Nephron (organoid): ENCODE data around the gene SSBP1.

Experiments used
- H3K27ac Mint-ChIP-seq, 3 experiments: 2 replicates each; pipeline ENCODE4 v1.8.0; 2020; ENCODE audit warnings: mixed read lengths in 3 of 3, mild to moderate bottlenecking in 2 of 3, moderate library complexity in 1 of 3
- H3K27me3 Mint-ChIP-seq: 2 replicates; pipeline ENCODE4 v1.8.0; 2021; ENCODE audit warnings: low read depth, mild to moderate bottlenecking, moderate library complexity, mixed read lengths
- H3K36me3 Mint-ChIP-seq: 2 replicates; pipeline ENCODE4 v1.8.0; 2020; ENCODE audit warnings: low read depth, mixed read lengths
- H3K4me1 Mint-ChIP-seq: 2 replicates; pipeline ENCODE4 v1.8.0; 2020; ENCODE audit warnings: mixed read lengths
- H3K4me3 Mint-ChIP-seq, 3 experiments: 2 replicates each; pipeline ENCODE4 v1.8.0; 2020; ENCODE audit warnings: mild to moderate bottlenecking in 3 of 3, mixed read lengths in 3 of 3, moderate library complexity in 2 of 3
- H3K9me3 Mint-ChIP-seq: 2 replicates; pipeline ENCODE4 v1.8.0; 2020; ENCODE audit warnings: mixed read lengths
- TF ChIP-seq, protein P1 (sequence below), 3 experiments: fragments of 200-600 bp; sonication (generic); IDR thresholded peaks; one replicate each; pipeline ENCODE4 v1.5.0; 2021; ENCODE audit warnings: antibody characterized with exemption in 3 of 3; ENCODE audit not compliant: unreplicated experiment in 3 of 3

Gene SSBP1

DNA sequence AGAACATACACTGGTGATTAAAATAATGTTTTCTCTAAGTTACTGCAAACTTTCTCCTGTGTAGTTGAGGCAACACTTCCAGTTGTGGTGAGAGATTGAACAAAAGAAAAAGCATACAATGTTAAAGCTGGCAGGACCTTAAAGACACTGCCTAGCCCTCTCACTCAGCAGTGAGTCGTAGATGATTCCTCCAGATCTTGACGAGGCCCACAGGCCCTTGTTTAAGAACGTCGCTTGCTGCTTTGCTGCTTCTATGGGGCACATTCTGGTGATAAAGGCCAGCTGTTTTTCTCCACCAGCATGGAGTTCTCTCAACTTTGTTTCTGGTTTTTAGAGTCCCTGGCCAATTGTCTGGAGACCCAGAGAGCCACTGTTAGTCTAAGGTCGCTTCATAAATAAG, 33.4 kb upstream of the SSBP1 start:
- Mint-ChIP-seq H3K4me3 (peak overlapping the region; percentile 26 to 48 (median 34)), H3K27me3 (peaks cover 19% of the 10 kb centered on the region), H3K4me1 (peaks cover 13% of the 10 kb centered on the region), H3K27ac (no peak overlapping the region), H3K36me3 (no peaks in the 10 kb centered on the region), H3K9me3 (no peaks in the 10 kb centered on the region)
- TF ChIP-seq, protein P1, sequence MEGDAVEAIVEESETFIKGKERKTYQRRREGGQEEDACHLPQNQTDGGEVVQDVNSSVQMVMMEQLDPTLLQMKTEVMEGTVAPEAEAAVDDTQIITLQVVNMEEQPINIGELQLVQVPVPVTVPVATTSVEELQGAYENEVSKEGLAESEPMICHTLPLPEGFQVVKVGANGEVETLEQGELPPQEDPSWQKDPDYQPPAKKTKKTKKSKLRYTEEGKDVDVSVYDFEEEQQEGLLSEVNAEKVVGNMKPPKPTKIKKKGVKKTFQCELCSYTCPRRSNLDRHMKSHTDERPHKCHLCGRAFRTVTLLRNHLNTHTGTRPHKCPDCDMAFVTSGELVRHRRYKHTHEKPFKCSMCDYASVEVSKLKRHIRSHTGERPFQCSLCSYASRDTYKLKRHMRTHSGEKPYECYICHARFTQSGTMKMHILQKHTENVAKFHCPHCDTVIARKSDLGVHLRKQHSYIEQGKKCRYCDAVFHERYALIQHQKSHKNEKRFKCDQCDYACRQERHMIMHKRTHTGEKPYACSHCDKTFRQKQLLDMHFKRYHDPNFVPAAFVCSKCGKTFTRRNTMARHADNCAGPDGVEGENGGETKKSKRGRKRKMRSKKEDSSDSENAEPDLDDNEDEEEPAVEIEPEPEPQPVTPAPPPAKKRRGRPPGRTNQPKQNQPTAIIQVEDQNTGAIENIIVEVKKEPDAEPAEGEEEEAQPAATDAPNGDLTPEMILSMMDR (IDR thresholded peaks at IDR 0.05; ENCODE audit: unreplicated experiment in 3 of 3), result no peak

DNA sequence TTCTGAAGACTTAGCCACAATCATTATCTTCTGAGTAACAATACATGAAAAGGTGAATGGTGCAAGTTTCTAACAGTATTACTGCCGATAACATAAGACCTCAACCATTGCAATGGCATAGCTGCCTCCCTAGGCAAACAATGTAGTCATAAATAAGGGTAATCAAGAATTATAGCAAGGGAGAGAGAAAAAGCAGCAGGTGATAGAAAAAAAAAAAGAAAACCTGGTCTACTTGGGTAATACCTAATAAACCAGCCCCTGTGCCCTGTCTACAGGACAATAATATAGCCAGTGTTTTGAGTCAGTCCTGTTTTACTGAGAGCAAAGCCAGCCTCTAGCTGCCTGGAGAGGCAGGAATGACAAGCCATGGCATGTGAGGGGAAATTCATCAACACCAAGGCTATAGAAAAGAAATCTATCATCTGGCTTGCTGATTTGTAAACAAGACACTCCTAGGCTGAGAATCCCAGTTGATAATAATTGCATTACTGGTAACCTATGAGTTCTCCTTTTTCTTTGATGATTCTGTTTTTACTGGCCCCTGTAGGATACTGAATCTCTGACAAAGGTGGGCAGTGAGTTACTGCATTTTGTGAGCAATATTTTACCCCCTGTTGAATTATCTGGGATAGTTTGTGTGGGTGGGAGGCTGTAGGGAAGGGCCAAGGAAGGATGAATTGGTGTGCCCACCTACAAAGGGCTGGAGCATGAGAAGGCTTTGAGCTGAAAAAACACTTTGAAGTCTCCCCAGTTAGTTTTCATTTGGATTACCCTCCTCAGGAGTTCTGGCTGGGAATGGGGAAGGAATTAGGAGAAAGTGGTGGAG, 31.7 kb upstream of the SSBP1 start:
- H3K9me3 Mint-ChIP-seq, result no peaks in the 10 kb centered on the region
- TF ChIP-seq, protein P1 (IDR thresholded peaks at IDR 0.05; ENCODE audit: unreplicated experiment in 3 of 3), result no peak

DNA sequence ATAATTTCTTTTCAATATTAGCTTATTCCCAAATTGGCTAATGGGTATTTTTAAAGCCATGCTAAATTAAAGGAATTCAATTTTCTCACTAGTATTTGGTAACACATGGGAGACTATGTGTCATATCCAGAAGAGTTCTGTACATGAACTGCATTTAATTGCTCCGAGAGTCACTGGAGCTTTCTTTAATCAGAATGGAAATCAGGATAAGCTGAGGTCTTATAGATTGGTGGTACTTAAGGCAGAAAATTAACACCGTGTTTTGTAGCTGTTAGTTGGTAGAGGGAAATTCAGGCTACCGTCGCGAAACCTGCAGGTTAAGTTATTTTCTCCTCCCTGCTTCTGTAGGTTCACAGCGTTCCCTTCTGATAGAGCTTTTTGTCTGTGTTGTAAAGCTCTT, 29.8 kb upstream of the SSBP1 start, which contains the start of gene WEE2:
TSS of gene WEE2 (plus strand) at position 3 of the 400 bp plus-strand sequence. CDS start 406 bp downstream, outside the sequence.
- Mint-ChIP-seq H3K36me3 (no peaks in the 10 kb centered on the region), H3K27ac (no peak within 1 kb of the TSS), H3K4me1 (no peaks in the 10 kb centered on the region), H3K9me3 (no peaks in the 10 kb centered on the region), H3K27me3 (peaks cover 10% of the 10 kb centered on the region), H3K4me3 (no peak within 1 kb of the TSS)
- TF ChIP-seq, protein P1 (IDR thresholded peaks at IDR 0.05; ENCODE audit: unreplicated experiment in 3 of 3), result no peak

More for the DNA sequence above, 31.7 kb upstream of the SSBP1 start:
- H3K4me1 Mint-ChIP-seq, result peaks cover 5% of the 10 kb centered on the region
- no peaks in the 10 kb centered on the region for H3K36me3 Mint-ChIP-seq
- H3K27me3 Mint-ChIP-seq, result peaks cover 19% of the 10 kb centered on the region
- H3K27ac Mint-ChIP-seq, result no peak overlapping the region
- H3K4me3 Mint-ChIP-seq, result no peak overlapping the region

DNA sequence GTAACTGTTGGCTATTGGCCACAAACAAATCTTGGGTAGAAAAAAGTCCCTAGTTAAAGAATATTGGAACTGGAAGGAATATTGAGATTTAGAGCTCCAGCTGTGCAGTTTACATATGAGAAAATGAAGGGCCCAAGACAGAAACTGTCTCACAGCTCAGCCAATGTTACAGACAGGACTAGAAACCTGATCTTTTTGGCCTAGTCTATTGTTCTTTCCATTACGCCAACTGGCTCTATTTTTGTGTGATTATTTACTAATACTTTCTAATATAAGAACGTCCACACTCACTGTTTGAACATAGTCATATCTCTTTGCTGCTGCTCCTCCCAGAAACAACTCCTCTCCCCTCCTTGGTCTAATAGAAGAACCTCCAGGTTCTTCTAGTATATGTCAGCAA, 28.8 kb upstream of the SSBP1 start:
- H3K27me3 Mint-ChIP-seq, result peaks cover 5% of the 10 kb centered on the region
- TF ChIP-seq, protein P1 (IDR thresholded peaks at IDR 0.05; ENCODE audit: unreplicated experiment in 3 of 3), result no peak
- no peak overlapping the region for H3K27ac Mint-ChIP-seq
- H3K4me3 Mint-ChIP-seq, result no peak overlapping the region
- no peaks in the 10 kb centered on the region for H3K9me3 Mint-ChIP-seq
- no peaks in the 10 kb centered on the region for H3K36me3 Mint-ChIP-seq
- H3K4me1 Mint-ChIP-seq, result no peaks in the 10 kb centered on the region

DNA sequence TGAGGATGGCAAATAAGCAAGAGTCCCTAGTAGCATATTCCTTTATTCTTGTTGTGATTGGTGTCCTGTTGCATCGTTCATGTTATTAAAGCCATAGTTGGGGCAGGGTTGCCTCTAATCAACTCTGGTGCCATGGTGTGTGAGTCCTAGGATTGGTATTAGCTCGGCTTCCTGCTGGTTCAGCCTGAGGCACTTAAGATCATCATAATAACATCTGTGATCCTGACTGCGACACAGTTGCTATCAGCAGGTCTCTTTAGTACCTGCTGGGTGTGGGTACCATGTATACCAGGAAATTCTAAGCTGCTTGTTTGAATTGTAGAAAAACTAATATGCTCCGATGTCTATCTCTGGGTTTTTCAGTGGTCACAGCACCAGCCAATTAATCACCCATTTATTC, 28.4 kb upstream of the SSBP1 start:
- TF ChIP-seq, protein P1 (IDR thresholded peaks at IDR 0.05; ENCODE audit: unreplicated experiment in 3 of 3), result no peak
- H3K4me1 Mint-ChIP-seq, result no peaks in the 10 kb centered on the region
- no peaks in the 10 kb centered on the region for H3K36me3 Mint-ChIP-seq
- no peaks in the 10 kb centered on the region for H3K9me3 Mint-ChIP-seq
- H3K27ac Mint-ChIP-seq, result no peak overlapping the region
- no peak overlapping the region for H3K4me3 Mint-ChIP-seq
- H3K27me3 Mint-ChIP-seq, result peaks cover 3% of the 10 kb centered on the region

DNA sequence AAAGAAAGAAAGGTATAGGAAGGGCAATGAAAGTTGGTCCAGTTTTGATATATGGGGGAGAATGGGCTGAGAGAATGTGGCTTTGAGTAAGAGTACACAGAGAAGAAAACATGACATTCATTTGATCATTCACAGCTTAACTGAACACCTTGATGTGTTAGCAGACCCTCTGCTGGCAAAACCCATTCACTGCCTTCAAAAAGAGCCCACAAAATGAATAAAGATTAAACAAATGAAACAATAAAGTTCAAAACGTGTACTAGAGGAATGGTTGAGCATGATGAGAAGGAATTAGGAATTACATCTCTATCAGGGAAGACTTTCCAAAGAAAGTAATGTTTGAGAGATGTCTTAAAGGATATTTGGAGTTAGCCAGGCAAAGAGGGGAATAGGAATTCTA, 27.9 kb upstream of the SSBP1 start:
- no peak overlapping the region for H3K4me3 Mint-ChIP-seq
- no peak overlapping the region for H3K27ac Mint-ChIP-seq
- H3K27me3 Mint-ChIP-seq, result no peaks in the 10 kb centered on the region
- H3K4me1 Mint-ChIP-seq, result no peaks in the 10 kb centered on the region
- H3K9me3 Mint-ChIP-seq, result no peaks in the 10 kb centered on the region
- no peaks in the 10 kb centered on the region for H3K36me3 Mint-ChIP-seq
- TF ChIP-seq, protein P1 (IDR thresholded peaks at IDR 0.05; ENCODE audit: unreplicated experiment in 3 of 3), result no peak
